Astrocyte of the cerebellum (primary cell): Measurements from ENCODE around the gene DOCK10.

Source experiments
- DNase-seq: peaks from one replicate; pipeline ENCODE4 v3.0.0-alpha.2; 2011; ENCODE audit warnings: low read depth
- H3K4me3 ChIP-seq: 2 replicates; pipeline ENCODE4 v1.5.1; 2011; ENCODE audit warnings: mild to moderate bottlenecking, low read depth, low read length, moderate library complexity
- in situ Hi-C: cut with HindIII; loops from 2 replicates; pipeline ENCODE4 v1.10.0; 2017; ENCODE audit warnings: low sequenced_read_pairs
- TF ChIP-seq, protein P1 (sequence below): IDR thresholded peaks from 2 replicates; pipeline ENCODE4 v1.5.1; 2012; ENCODE audit warnings: low read length, low read depth, moderate library complexity, mild to moderate bottlenecking; ENCODE audit errors: missing control alignments

The DOCK10 gene

DNA sequence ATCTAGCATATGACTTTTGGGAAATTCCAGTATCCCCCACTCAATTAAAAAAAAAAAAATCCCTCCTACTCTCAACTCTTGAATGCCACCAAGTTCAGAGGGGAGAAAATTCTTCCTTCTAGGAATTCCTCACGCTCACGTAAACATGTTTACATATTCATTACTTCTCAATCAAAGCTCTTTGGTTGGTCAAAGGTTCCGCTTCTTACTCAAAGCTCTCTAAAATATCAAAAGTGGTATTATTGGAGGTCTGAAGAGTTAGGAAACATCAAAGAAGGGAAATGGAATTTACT lies 4.1 kb downstream of the DOCK10 start:
- DNase-seq: no peak
- H3K4me3 ChIP-seq: no peak overlapping the region
- in situ Hi-C loops: loop anchor here (5.0 kb wide), 1 partner anchor 54 kb away; no protein-coding TSS in a partner anchor
- TF ChIP-seq, protein P1, sequence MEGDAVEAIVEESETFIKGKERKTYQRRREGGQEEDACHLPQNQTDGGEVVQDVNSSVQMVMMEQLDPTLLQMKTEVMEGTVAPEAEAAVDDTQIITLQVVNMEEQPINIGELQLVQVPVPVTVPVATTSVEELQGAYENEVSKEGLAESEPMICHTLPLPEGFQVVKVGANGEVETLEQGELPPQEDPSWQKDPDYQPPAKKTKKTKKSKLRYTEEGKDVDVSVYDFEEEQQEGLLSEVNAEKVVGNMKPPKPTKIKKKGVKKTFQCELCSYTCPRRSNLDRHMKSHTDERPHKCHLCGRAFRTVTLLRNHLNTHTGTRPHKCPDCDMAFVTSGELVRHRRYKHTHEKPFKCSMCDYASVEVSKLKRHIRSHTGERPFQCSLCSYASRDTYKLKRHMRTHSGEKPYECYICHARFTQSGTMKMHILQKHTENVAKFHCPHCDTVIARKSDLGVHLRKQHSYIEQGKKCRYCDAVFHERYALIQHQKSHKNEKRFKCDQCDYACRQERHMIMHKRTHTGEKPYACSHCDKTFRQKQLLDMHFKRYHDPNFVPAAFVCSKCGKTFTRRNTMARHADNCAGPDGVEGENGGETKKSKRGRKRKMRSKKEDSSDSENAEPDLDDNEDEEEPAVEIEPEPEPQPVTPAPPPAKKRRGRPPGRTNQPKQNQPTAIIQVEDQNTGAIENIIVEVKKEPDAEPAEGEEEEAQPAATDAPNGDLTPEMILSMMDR: no peak

DNA sequence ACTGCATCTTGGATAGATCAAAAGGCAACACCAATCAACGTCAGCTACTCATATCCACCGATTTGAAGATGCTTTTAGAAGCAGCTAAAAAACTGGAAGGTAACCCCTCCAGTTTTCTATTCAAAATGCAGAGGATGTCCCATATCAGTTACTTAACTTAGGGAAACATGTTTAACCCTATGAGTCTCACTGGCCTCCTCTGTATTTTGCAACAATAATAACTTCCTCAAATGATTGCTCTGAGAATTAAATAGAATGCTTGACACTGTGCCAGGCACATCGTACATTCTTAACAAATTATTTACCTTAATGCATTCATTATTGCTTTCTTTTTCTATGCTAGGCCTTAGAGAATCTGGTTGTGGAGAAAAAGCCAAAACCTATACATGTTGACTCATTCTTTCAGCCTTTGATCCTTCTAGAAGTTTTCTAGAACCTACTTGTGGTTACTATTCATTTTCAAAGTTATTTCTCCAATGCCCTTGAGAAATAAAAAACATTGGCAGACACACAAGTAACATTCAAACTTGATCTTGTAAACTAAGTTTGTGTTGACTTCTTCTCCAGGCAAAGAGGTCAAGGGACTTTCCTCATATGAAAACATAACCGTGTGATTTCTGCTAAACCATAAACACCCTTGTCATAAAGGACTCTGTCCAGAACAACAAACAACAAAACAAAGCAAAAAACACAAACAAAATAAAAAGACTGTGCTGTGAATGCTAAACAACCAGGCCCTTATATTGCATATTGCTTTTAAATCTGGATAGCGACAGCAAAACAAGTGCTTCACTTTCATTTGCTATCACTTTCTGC lies 4.6 kb downstream of the DOCK10 start:
- in situ Hi-C loops: loop anchor here (5.0 kb wide), 1 partner anchor 55 kb away; no protein-coding TSS in a partner anchor
- H3K4me3 ChIP-seq: no peak overlapping the region
- no peak for DNase-seq
- TF ChIP-seq, protein P1: no peak

DNA sequence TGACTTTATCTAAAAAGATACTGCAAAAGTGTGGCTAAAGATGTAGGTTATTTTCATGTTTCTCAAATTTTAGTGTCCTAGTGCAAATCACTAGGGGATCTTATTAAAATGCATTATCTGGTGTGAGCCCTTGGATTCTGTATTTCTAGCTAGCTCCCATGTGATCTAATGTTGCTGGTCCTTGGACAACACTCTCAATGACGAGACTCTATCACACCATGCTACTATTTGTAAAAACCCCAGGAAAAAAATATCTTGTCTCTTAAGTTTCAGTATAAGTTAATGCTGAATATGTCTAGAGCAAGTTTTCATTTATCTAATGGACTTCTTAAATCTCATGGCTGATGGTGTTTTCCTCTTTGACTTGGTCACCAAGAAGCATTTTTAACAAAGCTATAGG lies 5.8 kb downstream of the DOCK10 start:
- TF ChIP-seq, protein P1: no peak
- H3K4me3 ChIP-seq: no peak overlapping the region
- no peak for DNase-seq
- in situ Hi-C loops: loop anchor here (5.0 kb wide), 1 partner anchor 56 kb away; no protein-coding TSS in a partner anchor

DNA sequence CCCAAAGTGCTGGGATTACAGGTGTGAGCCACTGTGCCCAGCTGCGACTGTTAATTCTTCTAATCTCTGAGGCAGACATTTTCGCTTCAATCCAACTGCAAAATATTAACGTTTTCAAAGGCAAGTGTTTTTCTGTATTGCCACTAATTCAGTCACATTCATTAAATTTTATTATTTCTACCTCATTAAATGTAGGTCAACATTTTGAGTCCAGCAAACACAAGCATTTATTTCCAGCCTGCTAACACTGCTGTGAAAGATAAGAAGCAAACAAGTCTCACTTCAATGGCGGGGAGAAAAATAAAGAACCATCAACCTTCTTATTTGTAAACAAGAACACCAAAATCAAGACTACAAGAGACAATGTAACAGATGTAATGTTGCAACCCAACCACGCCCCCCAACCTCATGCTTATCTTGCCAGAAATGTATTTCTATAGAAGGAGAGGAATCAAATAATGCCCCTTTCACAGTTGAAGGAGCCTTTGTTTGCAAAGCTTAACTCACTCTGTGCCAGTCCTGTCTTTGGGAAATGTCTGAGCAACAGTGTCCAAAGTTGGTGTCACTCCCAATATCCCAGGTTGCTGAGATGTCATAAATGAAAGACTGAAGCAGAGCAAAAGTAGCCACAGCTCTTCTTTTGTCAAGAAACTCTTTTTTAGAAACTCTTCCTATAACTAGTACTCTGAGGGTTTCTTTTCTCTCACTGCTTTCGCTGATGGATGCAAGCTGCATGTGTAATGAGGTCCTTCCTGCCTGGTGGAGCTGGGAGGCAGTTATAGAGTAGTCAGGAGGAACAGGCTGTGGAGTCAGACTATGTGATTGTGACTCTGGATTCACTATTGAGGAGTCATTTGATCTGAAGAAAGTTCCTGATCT lies 8.6 kb downstream of the DOCK10 start:
- H3K4me3 ChIP-seq: no peak overlapping the region
- TF ChIP-seq, protein P1: no peak
- DNase-seq: no peak
- in situ Hi-C loops: no loop called here

DNA sequence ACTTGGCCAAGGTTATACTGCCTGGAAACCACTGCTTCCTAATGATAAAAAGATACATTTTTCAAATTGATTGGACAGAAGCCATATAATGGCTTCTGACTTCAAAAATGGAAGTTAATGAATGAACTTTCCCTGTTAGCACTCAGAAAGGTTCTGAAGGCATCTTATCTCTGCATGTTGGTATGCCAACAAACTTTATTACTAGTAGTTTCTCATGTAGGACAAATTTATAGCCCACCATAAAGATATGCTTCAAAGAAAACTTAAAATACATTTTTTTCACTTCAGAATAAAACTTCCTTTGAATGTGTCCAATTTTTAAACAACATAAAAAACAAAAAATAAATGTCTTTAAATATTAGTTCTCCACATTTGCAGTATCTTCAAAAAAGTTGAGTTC lies 10.0 kb downstream of the DOCK10 start:
- DNase-seq: no peak
- no peak overlapping the region for H3K4me3 ChIP-seq
- in situ Hi-C loops: no loop called here
- TF ChIP-seq, protein P1: no peak

DNA sequence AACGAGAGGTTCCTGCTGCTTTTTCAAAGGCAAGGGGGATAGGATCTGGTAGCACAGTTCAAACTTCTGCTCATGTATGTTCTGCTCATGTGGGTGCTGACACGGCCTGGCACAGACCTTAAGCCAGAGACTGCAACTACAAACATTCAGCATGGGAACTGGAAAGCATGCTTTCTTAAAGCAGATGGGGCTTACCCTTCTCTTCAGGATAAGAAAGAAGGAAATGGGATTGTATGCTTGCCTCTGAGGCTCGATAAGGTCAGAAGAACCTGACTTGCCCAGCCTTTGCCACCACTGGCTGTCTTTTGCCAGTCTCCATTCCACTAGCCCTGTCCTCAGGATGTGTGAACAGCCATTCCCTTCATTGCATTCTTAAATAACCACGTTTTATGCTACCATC lies 10.7 kb downstream of the DOCK10 start:
- in situ Hi-C loops: no loop called here
- no peak for DNase-seq
- TF ChIP-seq, protein P1: no peak
- no peak overlapping the region for H3K4me3 ChIP-seq
